Measurements from ENCODE around the gene SDCBP2. TPM values are rescaled to one million over a fixed set of nuclear protein-coding genes. Genes with fewer than 3 reads are reported as not detected.

Gene SDCBP2
- total and polyA plus RNA-seq, 2 of the 8 experiments (the other 6 are each of a cell fraction or from before 2014, with no cell fraction given): 4.2 to 6.7 TPM

- no peak overlapping the region for H2AK5ac ChIP-seq (ENCODE audit: low read depth, low read length)
- H2BK120ac ChIP-seq (replicated peaks; ENCODE audit: low read depth, low read length): no peak overlapping the region
- peaks cover 0 to 2% (median 0%) of the 10 kb centered on the region in 4 experiments; a peak in 4 of 7 replicates for H3K4me1 ChIP-seq (replicated peaks in 1 of 4; ENCODE audit: control insufficient read depth in 3 of 4, insufficient read depth in 4 of 4, low read length in 3 of 4)
- H2BK15ac ChIP-seq (ENCODE audit: low read length): no peak overlapping the region
- H2BK12ac ChIP-seq (ENCODE audit: low read depth, low read length): no peak overlapping the region
- no peak overlapping the region for H2BK20ac ChIP-seq (ENCODE audit: low read length)
- H3K14ac ChIP-seq (ENCODE audit: insufficient read length): no peak overlapping the region
- no peak overlapping the region for H3K23ac ChIP-seq (ENCODE audit: insufficient read length)
- H4K20me1 ChIP-seq (replicated peaks in 1 of 2; ENCODE audit: control insufficient read depth in 1 of 2, insufficient read depth in 2 of 2, low read length in 2 of 2): no peaks in the 10 kb centered on the region
- peaks cover 0 to 12% (median 10%) of the 10 kb centered on the region in 4 experiments; a peak in 5 of 7 replicates for H3K27me3 ChIP-seq (replicated peaks in 1 of 4; ENCODE audit: control insufficient read depth in 3 of 4, extremely low read depth in 1 of 4, insufficient read depth in 3 of 4, low read length in 3 of 4)
- no peak overlapping the region for H4K91ac ChIP-seq (replicated peaks; ENCODE audit: insufficient read length, low read length)
- H3K79me1 ChIP-seq (ENCODE audit: low read depth, low read length): no peaks in the 10 kb centered on the region
- H3K27ac ChIP-seq (ENCODE audit: low read depth, low read length): no peak overlapping the region
- H3K9ac ChIP-seq (replicated peaks in 1 of 4; ENCODE audit: extremely low read depth in 1 of 4, low read depth in 3 of 4, low read length in 3 of 4): no peak overlapping the region
- no peaks in the 10 kb centered on the region for H3K79me2 ChIP-seq (ENCODE audit: control insufficient read depth in 1 of 2, insufficient read depth in 2 of 2, low read length in 2 of 2)
- no peak overlapping the region for H3K18ac ChIP-seq (ENCODE audit: extremely low read depth, low read length)
- ChIA-PET CTCF (ENCODE audit: partially characterized antibody) (interaction anchor here (0.9 to 1.5 kb wide), 3 partner anchors 10 to 112 kb away, joined by 3 to 6 read pairs (median 4); no protein-coding TSS in a partner anchor), POLR2A (ENCODE audit: partially characterized antibody) (interaction anchor here (1.5 to 2.6 kb wide), 4 partner anchors 9 to 43 kb away, joined by 3 to 6 read pairs (median 6); no protein-coding TSS in a partner anchor)
- no peak overlapping the region for H4K8ac ChIP-seq (ENCODE audit: extremely low read depth, insufficient read depth, low read length)
- no peak overlapping the region for H3K4me2 ChIP-seq (ENCODE audit: insufficient read depth in 1 of 2, low read depth in 2 of 2, low read length in 2 of 2)
- H4K5ac ChIP-seq (ENCODE audit: insufficient read length, low read depth, low read length): no peak overlapping the region
- DNase-seq (ENCODE audit: low read depth in 1 of 2, low spot score in 2 of 2) (no peak), FAIRE-seq (no peak)
- H2AFZ ChIP-seq (ENCODE audit: low read length): no peak overlapping the region
- H3K23me2 ChIP-seq (ENCODE audit: low read depth, low read length): peaks cover 3% of the 10 kb centered on the region; the same call in 1 of the 2 replicates
- H3K56ac ChIP-seq (replicated peaks; ENCODE audit: insufficient read length, low read depth, low read length): no peak overlapping the region
- H2BK5ac ChIP-seq (ENCODE audit: low read depth, low read length): no peak overlapping the region
- no peaks in the 10 kb centered on the region for H3K36me3 ChIP-seq (ENCODE audit: control insufficient read depth in 2 of 4, insufficient read depth in 4 of 4, low read length in 3 of 4)
- no peak overlapping the region for H3K4ac ChIP-seq (replicated peaks; ENCODE audit: insufficient read length, low read depth, low read length)
- no peaks in the 10 kb centered on the region for H3K9me3 ChIP-seq (ENCODE audit: insufficient read depth in 2 of 2, low read depth in 1 of 2, low read length in 1 of 2)
- H3K4me3 ChIP-seq (ENCODE audit: extremely low read depth in 1 of 4, insufficient read depth in 2 of 4, low read depth in 3 of 4, low read length in 4 of 4): no peak overlapping the region
- TF ChIP-seq YY1 (IDR thresholded peaks at IDR 0.05; ENCODE audit: low read depth, low read length) (no peak), ASH2L (IDR thresholded peaks at IDR 0.05; ENCODE audit: low read length) (no peak), TEAD4 (IDR thresholded peaks at IDR 0.05; ENCODE audit: low read depth, low read length) (no peak), SAP30 (IDR thresholded peaks at IDR 0.05; ENCODE audit: insufficient read depth, insufficient replicate concordance, low read length) (no peak)
- 93% methylated on average over 12 of the region's 12 CpGs; no CpG with 5 or more reads in 1 of the 2 experiments for WGBS, 2 experiments (ENCODE audit: extremely low coverage in 1 of 2, insufficient coverage in 1 of 2, insufficient read length in 1 of 2, insufficient replicate concordance in 2 of 2, low coverage in 1 of 2, low lambda C conversion rate in 2 of 2, missing lambda C conversion rate in 1 of 2)
Observed at GRCh38 chr20:1310506-1311190, 18.3 kb downstream of the SDCBP2 start.

Data from H1 (cell line).